ENCODE measurements around the gene SORCS1. TPM values are rescaled to one million over a fixed set of nuclear protein-coding genes. Genes with fewer than 3 reads are reported as not detected.

Gene SORCS1
- total RNA-seq, 1 experiment from 2014 or later, result 1.7 TPM

GRCh38 chr10:107054469-107055156 lies 109.9 kb downstream of the SORCS1 start:
- no peaks in the 10 kb centered on the region for H3K36me3 Mint-ChIP-seq (ENCODE audit: insufficient read depth in 1 of 3, low read depth in 3 of 3)
- Histone ChIP-seq H4K91ac (ENCODE audit: insufficient read length, low read depth, low read length) (no peak overlapping the region), H3K23me2 (ENCODE audit: insufficient read length, low read depth, low read length, poor library complexity, severe bottlenecking) (no peaks in the 10 kb centered on the region), H3K27me3 (ENCODE audit: insufficient read depth, low read length) (no peaks in the 10 kb centered on the region), H4K5ac (ENCODE audit: insufficient read length, low read depth, low read length) (no peak overlapping the region), H3T11ph (ENCODE audit: low read length) (no peak overlapping the region), H2BK20ac (ENCODE audit: low read depth, low read length, poor library complexity, severe bottlenecking) (no peak overlapping the region), H2BK15ac (ENCODE audit: low read depth, low read length) (no peak overlapping the region), H4K8ac (replicated peaks; ENCODE audit: insufficient read length, low read depth, low read length) (no peak overlapping the region), H3K9me3 (ENCODE audit: control insufficient read depth, low read depth, low read length) (no peaks in the 10 kb centered on the region), H3K27ac (ENCODE audit: insufficient read length, low read depth, low read length) (no peak overlapping the region), H3K23ac (ENCODE audit: insufficient read length, low read depth, low read length) (no peak overlapping the region), H2BK120ac (ENCODE audit: low read depth, low read length, poor library complexity, severe bottlenecking) (no peak overlapping the region), H2BK5ac (ENCODE audit: insufficient read length, low read length) (no peak overlapping the region), H3K4ac (ENCODE audit: low read depth, low read length) (no peak overlapping the region), H3K4me2 (ENCODE audit: insufficient read depth, insufficient read length, low read length) (no peak overlapping the region), H2BK12ac (ENCODE audit: insufficient read length, low read depth, low read length) (no peak overlapping the region), H4K20me1 (ENCODE audit: control insufficient read depth, insufficient read depth, insufficient read length) (no peaks in the 10 kb centered on the region), H2AK5ac (ENCODE audit: insufficient read length, low read length) (no peak overlapping the region), H2AFZ (ENCODE audit: low read length) (no peak overlapping the region), H3K56ac (ENCODE audit: insufficient read length, low read depth, low read length) (no peak overlapping the region), H3K9ac (ENCODE audit: extremely low read depth, insufficient read length, low read length) (no peak overlapping the region), H3K18ac (ENCODE audit: insufficient read length, low read depth, low read length) (no peak overlapping the region), H3K79me2 (ENCODE audit: insufficient read depth, low read length) (no peaks in the 10 kb centered on the region), H3K4me1 (ENCODE audit: insufficient read depth, low read length) (peaks cover 5% of the 10 kb centered on the region; the same call in 1 of the 2 replicates), H3K79me1 (ENCODE audit: insufficient read depth, low read depth, low read length, poor library complexity, severe bottlenecking) (no peaks in the 10 kb centered on the region), H3K14ac (ENCODE audit: insufficient read depth, low read length) (no peak overlapping the region)
- TF ChIP-seq CTCF (conservative IDR thresholded peaks at IDR 0.05), result no peak
- no peak for DNase-seq
- no peaks in the 10 kb centered on the region for H3K9me3 Mint-ChIP-seq
- peaks cover 15% of the 10 kb centered on the region in 2 experiments for H3K4me1 Mint-ChIP-seq
- no peak overlapping the region; a peak in 1 of 7 replicates for H3K27ac Mint-ChIP-seq
- no CpG with 5 or more reads among the region's 3 CpGs for WGBS (ENCODE audit: extremely low coverage, insufficient read length, low lambda C conversion rate)
- H3K27me3 Mint-ChIP-seq (ENCODE audit: low read depth), result no peaks in the 10 kb centered on the region
- no peak overlapping the region for H3K4me3 Mint-ChIP-seq

Data from H9 (cell line).